HG02798 (cell line): ENCODE data around the gene RFNG.

Experiments
- ATAC-seq: cut with Tn5 transposase; IDR thresholded peaks from one replicate; pipeline ENCODE4 v1.9.1; 2021; ENCODE audit warnings: mild to moderate bottlenecking; ENCODE audit not compliant: unreplicated experiment, poor library complexity

RFNG gene

GRCh38 chr17:82059272-82060000 lies 7.8 kb upstream of the RFNG start:
- no peak for ATAC-seq

DNA sequence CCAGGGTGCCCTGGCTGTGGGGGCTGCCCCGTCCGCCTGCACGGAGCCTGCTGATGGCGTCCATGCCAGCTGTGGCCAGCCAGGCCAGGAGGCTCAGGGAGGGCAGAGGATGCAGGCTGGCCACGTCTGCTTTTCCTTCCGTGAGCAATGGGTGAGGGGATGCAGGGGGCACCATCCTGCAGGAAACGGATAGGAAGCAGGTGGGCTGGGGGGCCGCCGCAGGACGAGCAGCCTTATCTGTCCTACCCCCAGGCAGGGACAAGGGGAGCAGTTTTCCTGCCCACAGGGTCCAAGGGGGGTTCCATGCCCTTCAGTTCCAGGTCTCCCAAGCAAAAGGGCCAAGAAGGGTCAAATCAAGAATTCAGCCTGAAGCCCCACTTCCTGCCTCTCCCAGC lies 7.2 kb upstream of the RFNG start:
- ATAC-seq, result no peak

- ATAC-seq, result no peak
These were observed 6.7 kb upstream of the RFNG start for GRCh38 chr17:82058230-82058854.

GRCh38 chr17:82056729-82057621 lies 5.4 kb upstream of the RFNG start:
- no peak for ATAC-seq

- ATAC-seq, result no peak
These were observed 4.5 kb upstream of the RFNG start for GRCh38 chr17:82055965-82056728.

- ATAC-seq, result no peak
These were observed 3.7 kb upstream of the RFNG start for GRCh38 chr17:82055023-82055964.

GRCh38 chr17:82054351-82055022 lies 2.9 kb upstream of the RFNG start:
- ATAC-seq, result no peak

- no peak for ATAC-seq
These were observed 2.1 kb upstream of the RFNG start for GRCh38 chr17:82053556-82054263.

- ATAC-seq, result no peak
These were observed 1.5 kb upstream of the RFNG start for GRCh38 chr17:82053130-82053529.

DNA sequence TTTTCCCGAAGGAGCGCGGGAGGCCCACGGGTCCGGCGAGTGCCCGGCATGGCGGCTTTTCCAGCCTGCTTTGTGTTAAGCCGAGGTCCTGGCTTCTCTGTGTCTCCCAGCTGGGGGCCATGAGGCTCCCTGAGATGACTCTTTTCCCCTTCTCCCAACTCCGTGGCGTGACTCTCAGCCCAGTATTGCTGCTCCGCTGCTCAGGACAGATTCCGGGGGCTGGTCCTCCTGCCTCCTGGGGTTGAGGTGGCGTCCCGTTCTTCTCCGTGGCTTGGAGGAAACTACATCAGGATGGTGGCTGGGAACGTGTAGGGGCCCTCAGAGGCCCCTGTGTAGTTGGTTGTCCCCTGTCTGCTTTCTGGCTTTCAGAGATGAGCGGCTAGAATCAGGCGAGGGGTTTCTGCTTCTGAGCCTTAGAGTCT lies 1.0 kb upstream of the RFNG start:
- no peak for ATAC-seq

- ATAC-seq, result peak; percentile 15
These were observed 610 bp downstream of the RFNG start for GRCh38 chr17:82050761-82051641.

GRCh38 chr17:82050152-82050760 lies 1.4 kb downstream of the RFNG start:
- ATAC-seq, result no peak

DNA sequence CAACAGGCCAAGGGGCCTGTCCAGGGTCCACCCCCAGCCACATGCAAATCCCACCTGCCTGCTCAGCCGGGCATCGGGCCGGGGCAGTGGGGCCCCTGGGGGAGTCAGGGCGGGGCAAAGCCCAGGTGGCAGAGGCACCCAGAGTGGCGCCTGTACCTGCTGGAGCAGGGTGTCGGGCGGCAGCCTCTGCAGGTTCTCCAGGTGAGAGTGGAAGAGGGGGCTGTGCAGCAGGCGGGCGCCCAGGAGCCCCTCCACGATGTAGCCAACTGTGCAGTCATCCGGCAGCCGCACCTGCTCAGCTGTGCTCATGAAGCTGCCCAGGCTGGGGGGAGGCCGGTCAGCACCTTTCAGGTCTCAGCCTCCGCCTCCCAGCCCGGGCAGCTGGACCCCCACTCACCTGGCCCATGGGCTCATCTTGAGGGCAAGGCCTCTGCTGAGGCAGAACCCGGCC lies 2.1 kb downstream of the RFNG start:
- no peak for ATAC-seq

DNA sequence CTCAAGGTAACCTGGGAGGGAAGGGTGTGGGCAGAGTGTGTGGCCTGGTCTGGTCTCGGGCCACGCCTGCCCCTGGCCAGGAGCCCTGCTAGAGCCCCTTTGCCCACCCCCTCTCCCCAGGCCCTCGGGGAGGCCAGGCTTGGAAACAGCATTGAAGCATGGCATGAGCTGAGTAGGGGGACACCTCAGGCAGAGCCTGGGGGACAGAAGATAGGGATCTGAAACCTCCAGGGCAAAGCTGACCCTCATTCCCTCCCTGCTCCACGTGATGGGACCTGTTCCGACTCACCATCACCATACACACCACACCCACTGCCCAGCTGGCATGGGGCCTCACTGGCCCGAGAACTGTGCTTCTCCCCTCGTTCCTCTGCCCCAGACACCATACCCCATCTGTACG lies 2.5 kb downstream of the RFNG start:
- no peak for ATAC-seq

DNA sequence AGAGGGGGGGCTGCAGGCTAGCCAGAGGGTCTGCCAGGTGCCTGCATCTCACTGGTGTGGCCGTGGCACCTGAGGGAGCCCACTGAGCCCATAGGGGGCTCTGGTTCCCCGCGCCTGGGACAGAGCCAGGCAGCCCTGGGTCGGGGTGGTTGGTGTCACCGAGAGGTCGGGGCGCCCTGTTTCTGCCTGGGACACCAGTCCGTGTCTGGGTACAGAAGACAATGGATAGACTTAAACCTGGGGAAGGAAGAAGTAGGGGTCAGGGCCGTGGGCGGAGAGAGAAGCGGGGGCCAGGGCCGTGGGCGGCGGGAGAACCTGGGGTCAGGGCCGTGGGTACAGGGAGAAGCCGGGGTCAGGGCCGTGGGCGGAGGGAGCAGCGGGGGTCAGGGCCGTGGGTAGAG lies 3.0 kb downstream of the RFNG start:
- ATAC-seq, result no peak

GRCh38 chr17:82047914-82048570 lies 3.6 kb downstream of the RFNG start:
- no peak for ATAC-seq
